ENCODE data around the gene FCER2. TPM values are rescaled to one million over a fixed set of nuclear protein-coding genes. Genes with fewer than 3 reads are reported as not detected.

The FCER2 gene
- total RNA-seq, 3 donors from 2014 or later (not counting 1 experiment from before 2014, with no cell fraction given) = 0.52 to 1.2 (median 1.0) TPM

DNA sequence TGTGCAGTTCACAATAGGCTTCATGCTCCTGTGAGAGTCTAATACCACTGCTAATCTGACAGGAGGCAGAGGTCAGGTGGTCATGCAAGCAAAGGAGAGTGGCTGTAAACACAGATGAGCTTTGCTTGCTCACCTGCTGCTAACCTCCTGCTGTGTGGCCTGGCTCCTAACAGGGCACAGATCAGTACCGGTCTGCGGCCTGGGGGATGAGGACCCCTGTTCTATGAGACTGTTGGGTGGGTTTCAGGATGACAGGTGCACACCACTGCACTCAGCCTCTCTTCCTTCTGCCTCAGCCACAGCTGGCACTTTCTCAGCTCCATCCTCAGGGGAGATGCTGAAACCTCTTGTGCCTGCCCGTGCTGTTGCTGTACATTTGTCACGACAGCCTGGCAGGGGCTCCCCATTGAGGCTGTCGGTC is 20.3 kb upstream of the FCER2 start:
- H3K4me3 ChIP-seq (ENCODE audit: low read length) = no peak overlapping the region
- H3K9me3 ChIP-seq (ENCODE audit: control insufficient read depth, insufficient read depth, low read length) = no peaks in the 10 kb centered on the region
- DNase-seq = no peak
- Mint-ChIP-seq H3K4me3 (no peak overlapping the region), H3K4me1 (no peaks in the 10 kb centered on the region), H3K9me3 (no peaks in the 10 kb centered on the region), H3K36me3 (no peaks in the 10 kb centered on the region), H3K27me3 (ENCODE audit: low read depth in 2 of 2) (peaks cover 2 to 4% of the 10 kb centered on the region in 2 donors), H3K27ac (no peak overlapping the region)
- TF ChIP-seq, protein P1, sequence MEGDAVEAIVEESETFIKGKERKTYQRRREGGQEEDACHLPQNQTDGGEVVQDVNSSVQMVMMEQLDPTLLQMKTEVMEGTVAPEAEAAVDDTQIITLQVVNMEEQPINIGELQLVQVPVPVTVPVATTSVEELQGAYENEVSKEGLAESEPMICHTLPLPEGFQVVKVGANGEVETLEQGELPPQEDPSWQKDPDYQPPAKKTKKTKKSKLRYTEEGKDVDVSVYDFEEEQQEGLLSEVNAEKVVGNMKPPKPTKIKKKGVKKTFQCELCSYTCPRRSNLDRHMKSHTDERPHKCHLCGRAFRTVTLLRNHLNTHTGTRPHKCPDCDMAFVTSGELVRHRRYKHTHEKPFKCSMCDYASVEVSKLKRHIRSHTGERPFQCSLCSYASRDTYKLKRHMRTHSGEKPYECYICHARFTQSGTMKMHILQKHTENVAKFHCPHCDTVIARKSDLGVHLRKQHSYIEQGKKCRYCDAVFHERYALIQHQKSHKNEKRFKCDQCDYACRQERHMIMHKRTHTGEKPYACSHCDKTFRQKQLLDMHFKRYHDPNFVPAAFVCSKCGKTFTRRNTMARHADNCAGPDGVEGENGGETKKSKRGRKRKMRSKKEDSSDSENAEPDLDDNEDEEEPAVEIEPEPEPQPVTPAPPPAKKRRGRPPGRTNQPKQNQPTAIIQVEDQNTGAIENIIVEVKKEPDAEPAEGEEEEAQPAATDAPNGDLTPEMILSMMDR (IDR thresholded peaks at IDR 0.05) = no peak
- intact Hi-C loops (cut with micrococcal nuclease) = no loop called here
- H3K27ac ChIP-seq (ENCODE audit: low read length) = no peak overlapping the region
- 66% methylated on average over 5 of the region's 5 CpGs for WGBS (ENCODE audit: insufficient coverage)
- peaks cover 10% of the 10 kb centered on the region for H3K4me1 ChIP-seq (ENCODE audit: control insufficient read depth, insufficient read depth, low read length)
- ATAC-seq = no peak
- H3K27me3 ChIP-seq (ENCODE audit: control insufficient read depth, insufficient read depth, low read length) = no peaks in the 10 kb centered on the region
- H3K36me3 ChIP-seq (ENCODE audit: control insufficient read depth, insufficient read depth, low read length) = no peaks in the 10 kb centered on the region

GRCh38 chr19:7720351-7720750 is 18.4 kb upstream of the FCER2 start:
- 97% methylated on average over 6 of the region's 6 CpGs for WGBS (ENCODE audit: insufficient coverage)
- intact Hi-C loops (cut with micrococcal nuclease) = no loop called here
- Mint-ChIP-seq H3K4me1 (no peaks in the 10 kb centered on the region), H3K27ac (no peak overlapping the region), H3K9me3 (no peaks in the 10 kb centered on the region), H3K4me3 (no peak overlapping the region), H3K36me3 (no peaks in the 10 kb centered on the region), H3K27me3 (ENCODE audit: low read depth in 2 of 2) (peaks cover 0 to 5% of the 10 kb centered on the region in 2 donors)
- TF ChIP-seq, protein P1 (IDR thresholded peaks at IDR 0.05) = no peak
- Histone ChIP-seq H3K4me3 (ENCODE audit: low read length) (no peak overlapping the region), H3K4me1 (ENCODE audit: control insufficient read depth, insufficient read depth, low read length) (peaks cover 10% of the 10 kb centered on the region), H3K9me3 (ENCODE audit: control insufficient read depth, insufficient read depth, low read length) (peaks cover 4% of the 10 kb centered on the region), H3K36me3 (ENCODE audit: control insufficient read depth, insufficient read depth, low read length) (no peaks in the 10 kb centered on the region), H3K27me3 (ENCODE audit: control insufficient read depth, insufficient read depth, low read length) (no peaks in the 10 kb centered on the region), H3K27ac (ENCODE audit: low read length) (no peak overlapping the region)
- DNase-seq (no peak), ATAC-seq (no peak)

DNA sequence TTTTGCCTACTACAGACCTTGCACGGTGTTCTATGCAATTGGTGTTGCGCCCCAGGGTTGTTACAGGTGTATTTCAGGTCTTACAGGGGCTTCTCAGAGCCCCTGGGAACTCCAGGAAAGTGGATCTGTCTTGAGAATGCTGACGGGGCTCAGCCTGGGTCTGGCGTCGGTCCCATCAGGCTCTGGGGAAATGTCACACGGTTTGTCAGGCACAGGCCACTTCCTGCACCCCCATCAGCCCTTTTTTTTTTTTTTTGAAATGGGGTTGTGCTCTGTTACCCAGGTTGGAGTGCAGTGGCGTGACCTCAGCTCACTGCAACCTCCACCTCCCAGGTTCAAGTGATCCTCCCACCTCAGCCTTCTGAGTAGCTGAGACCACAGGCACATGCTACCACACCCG is 16.7 kb upstream of the FCER2 start:
- Histone ChIP-seq H3K36me3 (ENCODE audit: control insufficient read depth, insufficient read depth, low read length) (no peaks in the 10 kb centered on the region), H3K27me3 (ENCODE audit: control insufficient read depth, insufficient read depth, low read length) (no peaks in the 10 kb centered on the region), H3K4me1 (ENCODE audit: control insufficient read depth, insufficient read depth, low read length) (peaks cover 10% of the 10 kb centered on the region), H3K9me3 (ENCODE audit: control insufficient read depth, insufficient read depth, low read length) (peaks cover 4% of the 10 kb centered on the region), H3K4me3 (ENCODE audit: low read length) (no peak overlapping the region), H3K27ac (ENCODE audit: low read length) (no peak overlapping the region)
- ATAC-seq (peak in 1 of 3 donors; percentile 48), DNase-seq (peak in 1 of 2 donors; percentile 57)
- H3K36me3 Mint-ChIP-seq = no peaks in the 10 kb centered on the region
- H3K27ac Mint-ChIP-seq = no peak overlapping the region
- no peak overlapping the region for H3K4me3 Mint-ChIP-seq
- intact Hi-C loops (cut with micrococcal nuclease) = no loop called here
- TF ChIP-seq, protein P1 (IDR thresholded peaks at IDR 0.05) = no peak
- no peaks in the 10 kb centered on the region for H3K4me1 Mint-ChIP-seq
- H3K9me3 Mint-ChIP-seq = no peaks in the 10 kb centered on the region
- H3K27me3 Mint-ChIP-seq (ENCODE audit: low read depth in 2 of 2) = peaks cover 0 to 5% of the 10 kb centered on the region in 2 donors
- 27% methylated on average over 8 of the region's 8 CpGs for WGBS (ENCODE audit: insufficient coverage)

GRCh38 chr19:7716762-7717161 is 14.8 kb upstream of the FCER2 start:
- no peak overlapping the region for H3K27ac Mint-ChIP-seq
- H3K27me3 Mint-ChIP-seq (ENCODE audit: low read depth in 2 of 2) = peaks cover 0 to 5% of the 10 kb centered on the region in 2 donors
- peaks cover 10% of the 10 kb centered on the region for H3K4me1 ChIP-seq (ENCODE audit: control insufficient read depth, insufficient read depth, low read length)
- H3K4me3 Mint-ChIP-seq = no peak overlapping the region
- no peak overlapping the region for H3K4me3 ChIP-seq (ENCODE audit: low read length)
- H3K9me3 ChIP-seq (ENCODE audit: control insufficient read depth, insufficient read depth, low read length) = peaks cover 4% of the 10 kb centered on the region
- WGBS (ENCODE audit: insufficient coverage) = 100% methylated on average over 1 of the region's 1 CpG
- no peaks in the 10 kb centered on the region for H3K4me1 Mint-ChIP-seq
- H3K27ac ChIP-seq (ENCODE audit: low read length) = no peak overlapping the region
- no peaks in the 10 kb centered on the region for H3K36me3 Mint-ChIP-seq
- no peak for ATAC-seq
- no peak for DNase-seq
- no peaks in the 10 kb centered on the region for H3K36me3 ChIP-seq (ENCODE audit: control insufficient read depth, insufficient read depth, low read length)
- intact Hi-C loops (cut with micrococcal nuclease) = no loop called here
- TF ChIP-seq, protein P1 (IDR thresholded peaks at IDR 0.05) = no peak
- no peaks in the 10 kb centered on the region for H3K9me3 Mint-ChIP-seq
- no peaks in the 10 kb centered on the region for H3K27me3 ChIP-seq (ENCODE audit: control insufficient read depth, insufficient read depth, low read length)
